Tibial artery (tissue), 4 donors: ENCODE results near the gene CFAP107.
"Not testable (repeated sequence)": the region's sequence is repeated elsewhere in the genome, so short reads cannot be mapped to it uniquely, and the experiment has no call there.

Experiments
- DNase-seq, 2 donors: peaks; one replicate each; pipeline ENCODE4 v3.0.0-alpha.2; 2019
- H3K27ac ChIP-seq, 2 donors: fragments of 200-600 bp; sonication (generic) in 1 of 2; 1 replicate in 1 of 2; 2 replicates in 1 of 2; pipeline ENCODE4 v1.5.1; 2018 to 2019; ENCODE audit warnings: mild to moderate bottlenecking in 1 of 2
- H3K27me3 ChIP-seq, 2 donors: fragments of 200-600 bp; sonication (generic) in 1 of 2; one replicate each; pipeline versions ENCODE4 v1.5.1 to v1.6.0; 2016 to 2019
- H3K36me3 ChIP-seq, 3 donors: fragments of 200-600 bp; sonication (generic) in 2 of 3; one replicate each; pipeline ENCODE4 v1.5.1; 2016 to 2019; ENCODE audit warnings: mild to moderate bottlenecking in 2 of 3
- H3K4me1 ChIP-seq, 4 donors: fragments of 200-600 bp; sonication (generic) in 2 of 4; 1 replicate in 3 of 4; 2 replicates in 1 of 4; pipeline ENCODE4 v1.5.1; 2016 to 2019
- H3K4me3 ChIP-seq, 2 donors: fragments of 200-600 bp; sonication (generic) in 1 of 2; 1 replicate in 1 of 2; 2 replicates in 1 of 2; pipeline ENCODE4 v1.5.1; 2018 to 2019; ENCODE audit warnings: mild to moderate bottlenecking in 2 of 2
- H3K9me3 ChIP-seq, 3 donors: fragments of 200-600 bp; sonication (generic) in 1 of 3; one replicate each; pipeline ENCODE4 v1.5.1; 2016 to 2019
- CTCF ChIP-seq, 2 experiments: fragments of 200-600 bp in 1 of 2; fragments of 450-650 bp in 1 of 2; IDR thresholded peaks; one replicate each; pipeline ENCODE4 v1.5.1; 2017 to 2019; ENCODE audit warnings: antibody characterized with exemption in 2 of 2, mild to moderate bottlenecking in 1 of 2, moderate library complexity in 1 of 2
- intact Hi-C: fragments of 100-400 bp; cut with DNase I; formaldehyde crosslinking; loops from one replicate; pipeline ENCODE4 v1.15.0; 2023; ENCODE audit warnings: low total_unique reads

CFAP107 gene

DNA sequence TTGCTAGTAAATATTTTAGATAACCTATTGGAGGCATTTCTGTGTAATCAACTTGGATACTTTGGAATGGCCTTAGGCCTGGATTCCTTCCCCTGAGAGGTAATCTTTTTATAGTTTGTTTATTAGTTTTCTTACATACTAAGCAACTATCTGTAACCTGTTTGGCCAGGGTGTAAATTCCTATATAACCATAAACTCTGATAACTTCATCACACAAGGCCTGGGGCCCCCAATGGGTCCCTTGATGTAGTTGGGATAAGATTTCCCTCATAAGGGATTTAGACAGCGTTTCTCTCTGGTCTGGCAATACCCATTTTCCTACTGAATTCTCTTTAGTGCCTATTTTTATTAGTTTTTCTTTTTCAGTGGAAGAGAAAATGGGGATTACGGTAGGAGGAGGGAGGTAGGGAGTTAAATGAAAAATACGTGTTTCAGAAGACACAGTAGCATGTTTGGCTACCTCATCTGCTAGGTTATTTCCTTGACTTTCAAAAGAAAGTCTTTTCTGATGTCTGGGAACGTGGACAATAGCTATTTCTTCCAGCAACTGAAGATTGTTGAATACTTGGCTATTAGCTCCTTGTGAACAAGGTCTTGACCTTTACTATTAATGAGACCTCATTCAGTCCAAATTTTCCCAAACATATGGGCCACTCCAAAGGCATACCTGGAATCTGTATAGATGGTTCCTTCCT is 37.5 kb upstream of the CFAP107 start:
- Histone ChIP-seq H3K4me3 (no peak overlapping the region), H3K4me1 (no peaks in the 10 kb centered on the region), H3K27me3 (no peaks in the 10 kb centered on the region), H3K9me3 (peaks cover 0 to 11% (median 6%) of the 10 kb centered on the region in 3 donors), H3K27ac (no peak overlapping the region), H3K36me3 (no peaks in the 10 kb centered on the region)
- no peak for TF ChIP-seq CTCF (IDR thresholded peaks at IDR 0.05)
- intact Hi-C loops = no loop called here
- DNase-seq = no peak

DNA sequence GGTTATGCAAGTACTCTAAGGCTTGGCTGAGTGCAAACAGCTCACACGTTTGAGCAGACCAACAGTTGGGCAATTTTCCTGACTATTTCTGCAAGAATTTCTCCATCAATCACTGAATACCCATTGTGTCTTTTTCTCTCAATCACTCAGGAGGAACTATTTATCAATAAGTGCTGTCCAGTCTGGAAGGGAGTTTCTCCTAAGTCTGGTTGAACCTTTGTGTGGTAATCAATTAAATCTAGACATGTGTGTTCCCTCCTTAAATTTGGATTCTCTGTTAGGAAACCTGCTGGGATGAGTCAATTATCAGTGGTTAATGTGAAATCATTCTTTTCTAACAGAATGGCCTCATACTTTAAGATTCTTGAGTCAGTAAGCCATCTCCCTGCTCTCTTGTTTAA is 36.9 kb upstream of the CFAP107 start:
- Histone ChIP-seq H3K4me3 (no peak overlapping the region), H3K36me3 (no peaks in the 10 kb centered on the region), H3K4me1 (no peaks in the 10 kb centered on the region), H3K9me3 (peaks cover 0 to 7% (median under 1%) of the 10 kb centered on the region in 3 donors), H3K27ac (no peak overlapping the region), H3K27me3 (no peaks in the 10 kb centered on the region)
- no peak for TF ChIP-seq CTCF (IDR thresholded peaks at IDR 0.05)
- no peak for DNase-seq
- intact Hi-C loops = no loop called here

DNA sequence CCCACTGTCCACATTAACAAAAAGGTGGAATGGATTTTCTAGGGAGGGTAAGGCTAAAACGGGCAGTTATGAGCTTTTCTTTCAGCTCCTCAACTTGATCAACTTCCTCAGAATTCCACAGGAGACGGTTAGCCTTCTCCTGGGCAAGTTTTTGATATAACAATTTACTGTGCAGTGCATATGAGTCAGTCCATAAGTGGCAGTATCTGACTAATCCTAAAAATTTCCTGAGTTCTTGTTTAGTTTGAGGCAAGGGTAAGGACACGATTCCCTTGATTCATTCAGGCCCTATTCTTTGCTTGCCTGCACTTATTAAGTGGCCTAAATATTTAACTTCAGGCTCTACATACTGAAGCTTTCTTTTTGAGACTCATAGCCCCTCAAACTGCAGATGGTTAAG is 36.3 kb upstream of the CFAP107 start:
- H3K27ac ChIP-seq = no peak overlapping the region
- intact Hi-C loops = no loop called here

GRCh38 chr1:12711536-12711935 is 34.5 kb upstream of the CFAP107 start:
- intact Hi-C loops = no loop called here
- no peaks in the 10 kb centered on the region for H3K27me3 ChIP-seq
- no peak for DNase-seq
- no peaks in the 10 kb centered on the region for H3K36me3 ChIP-seq
- TF ChIP-seq CTCF (IDR thresholded peaks at IDR 0.05) = no peak
- H3K27ac ChIP-seq = no peak overlapping the region
- no peaks in the 10 kb centered on the region for H3K4me1 ChIP-seq
- H3K9me3 ChIP-seq = no peaks in the 10 kb centered on the region
- H3K4me3 ChIP-seq = no peak overlapping the region

More for the DNA sequence above, 36.3 kb upstream of the CFAP107 start:
- Histone ChIP-seq H3K36me3 (no peaks in the 10 kb centered on the region), H3K27me3 (no peaks in the 10 kb centered on the region), H3K9me3 (peaks cover 0 to 1% (median 0%) of the 10 kb centered on the region in 3 donors), H3K4me1 (no peaks in the 10 kb centered on the region), H3K4me3 (no peak overlapping the region)
- TF ChIP-seq CTCF (IDR thresholded peaks at IDR 0.05) = no peak
- DNase-seq = no peak

DNA sequence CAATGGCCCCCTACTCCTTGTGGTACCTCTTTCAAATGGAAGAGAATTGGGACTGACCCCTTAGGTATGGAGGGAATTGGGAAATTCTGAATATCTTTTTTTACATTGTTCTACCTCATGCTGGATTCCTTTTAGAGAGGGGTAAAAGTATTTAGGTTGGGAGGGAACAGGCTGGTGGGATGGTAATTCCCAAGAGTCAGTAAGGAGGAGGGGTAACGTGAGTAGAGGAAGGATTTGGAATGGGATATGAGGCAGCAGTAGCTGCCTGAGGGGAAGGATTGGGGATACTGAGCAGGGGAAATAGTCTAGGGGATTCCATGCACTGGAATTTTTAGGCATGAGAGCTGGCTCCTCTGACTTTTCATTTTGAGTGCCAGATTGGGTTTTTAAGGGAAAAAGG is 33.9 kb upstream of the CFAP107 start:
- Histone ChIP-seq H3K4me1 (no peaks in the 10 kb centered on the region), H3K9me3 (no peaks in the 10 kb centered on the region), H3K36me3 (no peaks in the 10 kb centered on the region), H3K27ac (no peak overlapping the region), H3K4me3 (no peak overlapping the region), H3K27me3 (no peaks in the 10 kb centered on the region)
- intact Hi-C loops = no loop called here
- no peak for DNase-seq
- no peak for TF ChIP-seq CTCF (IDR thresholded peaks at IDR 0.05)

DNA sequence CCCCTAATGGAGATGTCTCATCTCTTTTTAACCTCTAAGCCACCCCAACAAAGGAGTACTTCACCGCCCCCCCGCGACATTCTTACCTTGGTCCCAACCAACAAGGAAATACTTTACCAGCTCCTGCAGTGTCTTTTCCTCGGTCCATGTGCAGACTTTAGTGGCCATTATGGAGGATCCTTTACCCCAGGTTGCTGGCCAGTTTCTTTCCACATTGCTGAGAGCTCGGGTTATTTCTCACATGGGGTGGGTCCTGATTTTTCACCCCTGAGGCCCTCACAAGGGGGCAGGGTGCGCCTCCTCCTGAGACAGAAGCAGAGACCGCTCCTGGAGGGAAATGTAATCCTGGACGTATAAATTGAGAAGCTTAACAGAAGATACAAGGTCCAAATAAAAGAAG is 33.1 kb upstream of the CFAP107 start:
- no peak for TF ChIP-seq CTCF (IDR thresholded peaks at IDR 0.05)
- H3K4me3 ChIP-seq = no peak overlapping the region
- no peaks in the 10 kb centered on the region for H3K4me1 ChIP-seq
- H3K27ac ChIP-seq = no peak overlapping the region
- intact Hi-C loops = no loop called here
- no peaks in the 10 kb centered on the region for H3K36me3 ChIP-seq
- H3K27me3 ChIP-seq = peaks cover 0 to 6% of the 10 kb centered on the region in 2 donors
- no peaks in the 10 kb centered on the region for H3K9me3 ChIP-seq
- DNase-seq = no peak

DNA sequence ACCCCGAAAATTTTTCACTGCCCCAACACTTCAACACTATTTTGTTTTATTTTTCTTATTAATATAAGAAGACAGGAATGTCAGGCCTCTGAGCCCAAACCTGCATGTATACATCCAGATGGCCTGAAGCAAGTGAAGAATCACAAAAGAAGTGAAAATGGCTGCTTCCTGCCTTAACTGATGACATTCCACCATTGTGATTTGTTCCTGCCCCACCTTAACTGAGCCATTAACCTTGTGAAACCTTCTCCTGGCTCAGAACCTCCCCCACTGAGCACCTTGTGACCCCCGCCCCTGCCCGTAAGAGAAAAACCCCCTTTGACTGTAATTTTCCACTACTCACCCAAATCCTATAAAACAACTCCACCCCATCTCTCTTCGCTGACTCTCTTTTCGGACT is 32.3 kb upstream of the CFAP107 start:
- H3K27ac ChIP-seq, DNase-seq, intact Hi-C loops: not testable (repeated sequence)

More for the DNA sequence above, 32.3 kb upstream of the CFAP107 start:
- H3K4me3 ChIP-seq, H3K9me3 ChIP-seq, H3K36me3 ChIP-seq, H3K4me1 ChIP-seq, H3K27me3 ChIP-seq: not testable (repeated sequence)
